GM19372 (cell line): ENCODE data around the gene PXMP2.
"Not testable (repeated sequence)": the region's sequence is repeated elsewhere in the genome, so short reads cannot be mapped to it uniquely, and the experiment has no call there.

ENCODE experiments used
- ATAC-seq: cut with Tn5 transposase; IDR thresholded peaks from one replicate; pipeline ENCODE4 v1.9.1; 2021; ENCODE audit warnings: mild to moderate bottlenecking, low read depth, moderate library complexity; ENCODE audit not compliant: unreplicated experiment

The PXMP2 gene

DNA sequence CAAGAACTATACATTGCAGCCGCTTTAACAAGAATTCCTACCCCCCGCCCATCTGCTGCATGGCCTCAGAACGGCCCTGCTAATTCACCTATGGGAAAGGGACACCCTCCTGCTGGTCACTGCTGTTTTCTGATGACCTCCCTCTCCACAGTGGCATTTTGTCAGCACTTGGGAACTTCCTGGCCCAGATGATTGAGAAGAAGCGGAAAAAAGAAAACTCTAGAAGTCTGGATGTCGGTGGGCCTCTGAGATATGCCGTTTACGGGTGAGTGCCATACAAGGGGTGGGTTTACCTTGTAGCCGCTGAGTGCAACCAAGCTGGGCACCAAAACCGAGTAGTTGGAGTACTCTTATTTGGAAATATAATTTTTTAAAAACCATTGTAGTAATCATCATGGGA is 2.7 kb downstream of the PXMP2 start:
- ATAC-seq, result no peak

DNA sequence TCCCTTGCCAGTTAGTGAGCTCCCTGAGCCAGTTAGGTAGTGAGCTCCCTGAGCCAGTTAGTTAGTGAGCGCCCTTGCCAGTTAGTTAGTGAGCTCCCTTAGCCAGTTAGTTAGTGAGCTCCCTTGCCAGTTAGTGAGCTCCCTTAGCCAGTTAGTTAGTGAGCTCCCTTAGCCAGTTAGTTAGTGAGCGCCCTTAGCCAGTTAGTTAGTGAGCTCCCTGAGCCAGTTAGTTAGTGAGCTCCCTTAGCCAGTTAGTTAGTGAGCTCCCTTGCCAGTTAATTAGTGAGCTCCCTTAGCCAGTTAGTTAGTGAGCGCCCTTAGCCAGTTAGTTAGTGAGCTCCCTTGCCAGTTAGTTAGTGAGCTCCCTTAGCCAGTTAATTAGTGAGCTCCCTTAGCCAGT is 4.6 kb downstream of the PXMP2 start:
- not testable (repeated sequence) for ATAC-seq

DNA sequence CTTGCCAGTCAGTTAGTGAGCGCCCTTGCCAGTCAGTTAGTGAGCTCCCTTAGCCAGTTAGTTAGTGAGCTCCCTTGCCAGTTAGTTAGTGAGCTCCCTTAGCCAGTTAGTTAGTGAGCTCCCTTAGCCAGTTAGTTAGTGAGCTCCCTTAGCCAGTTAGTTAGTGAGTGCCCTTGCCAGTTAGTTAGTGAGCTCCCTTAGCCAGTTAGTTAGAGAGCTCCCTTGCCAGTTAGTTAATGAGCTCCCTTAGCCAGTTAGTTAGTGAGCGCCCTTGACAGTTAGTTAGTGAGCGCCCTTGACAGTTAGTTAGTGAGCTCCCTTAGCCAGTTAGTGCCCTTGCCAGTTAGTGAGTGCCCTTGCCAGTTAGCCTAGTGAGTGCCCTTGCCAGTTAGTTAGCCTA is 7.5 kb downstream of the PXMP2 start:
- ATAC-seq, result not testable (repeated sequence)

DNA sequence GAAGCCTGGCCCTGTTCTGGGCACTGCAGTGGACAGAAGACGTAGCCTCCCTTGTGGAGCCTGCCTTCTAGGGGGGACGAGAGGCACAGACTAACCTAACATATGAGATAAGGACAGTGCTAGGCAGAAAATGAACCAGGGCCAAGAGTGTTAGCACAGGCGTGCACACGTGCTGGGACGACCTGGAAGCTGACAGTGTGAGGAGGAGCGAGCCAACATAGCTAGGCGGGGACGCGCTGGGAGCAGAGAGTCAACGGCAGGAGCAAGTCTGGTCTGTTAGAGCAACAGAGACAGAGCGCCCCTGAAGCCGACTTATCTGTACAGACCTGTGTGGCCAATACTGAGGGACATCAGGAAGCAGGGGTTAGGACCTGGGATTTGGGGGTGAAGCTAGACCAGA is 8.0 kb downstream of the PXMP2 start:
- ATAC-seq, result no peak

DNA sequence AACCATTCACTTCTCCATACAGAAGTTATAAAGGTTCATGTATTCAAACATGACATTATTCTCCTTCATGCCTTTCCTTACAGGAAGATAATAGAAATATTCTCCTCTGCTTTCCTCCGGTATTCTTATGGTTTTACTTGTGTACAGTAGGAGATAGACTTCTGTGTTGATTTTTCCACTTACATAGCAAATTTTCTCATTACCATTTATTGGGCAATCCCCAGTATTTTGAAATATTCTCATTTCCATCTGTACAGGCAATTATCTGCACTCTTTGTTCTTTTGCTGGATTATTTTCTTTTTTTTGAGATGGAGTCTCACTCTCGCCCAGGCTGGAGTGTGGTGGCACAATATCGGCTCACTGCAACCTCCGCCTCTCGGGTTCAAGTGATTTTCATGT is 11.0 kb downstream of the PXMP2 start:
- ATAC-seq, result no peak

DNA sequence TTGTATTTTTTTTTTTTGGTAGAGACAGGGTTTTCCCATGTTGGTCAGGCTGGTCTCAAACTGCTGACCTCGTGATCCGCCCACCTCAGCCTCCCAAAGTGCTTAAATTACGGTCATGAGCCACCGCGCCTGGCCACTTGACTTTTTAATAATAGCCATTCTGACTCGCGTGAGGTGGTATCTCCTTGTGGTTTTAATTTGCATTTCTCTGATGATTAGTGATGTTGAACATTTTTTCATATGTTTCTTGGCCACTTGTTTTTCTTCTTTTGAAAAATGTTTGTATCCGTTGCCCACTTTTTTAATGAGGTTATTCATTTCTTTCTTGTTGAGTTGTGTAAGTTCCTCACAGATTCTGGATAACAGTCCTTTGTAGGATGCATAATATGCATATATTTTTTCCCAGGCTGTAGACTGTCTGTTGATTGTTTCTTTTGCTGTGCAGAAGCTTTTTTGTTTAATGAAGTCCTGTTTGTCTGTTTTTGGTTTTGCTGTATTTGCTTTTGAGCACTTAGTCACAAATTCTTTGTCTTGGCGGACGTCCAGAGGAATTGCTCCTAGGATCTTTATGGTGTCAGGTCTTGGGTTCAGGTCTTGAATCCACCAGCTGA is 12.9 kb downstream of the PXMP2 start:
- ATAC-seq, result no peak

DNA sequence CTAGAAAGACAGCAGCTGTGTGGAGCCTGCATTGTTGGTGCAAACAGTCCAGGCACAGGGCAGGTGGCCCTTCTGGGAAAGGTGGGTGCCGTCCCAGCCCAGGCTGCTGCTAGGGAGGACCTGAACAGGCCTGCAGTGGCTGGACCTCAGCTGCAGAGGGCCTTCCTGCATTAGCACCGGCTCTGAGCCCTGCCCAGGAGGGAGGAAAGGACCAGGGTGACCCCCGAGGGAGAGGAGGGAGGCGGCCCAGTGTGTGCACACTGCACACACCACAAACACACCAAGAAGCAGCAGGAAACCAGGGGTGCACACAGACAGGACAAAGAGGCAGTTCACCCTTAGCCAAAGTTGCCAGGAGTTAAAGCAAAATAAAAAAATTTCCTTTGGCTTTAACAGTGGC is 15.3 kb downstream of the PXMP2 start:
- ATAC-seq, result no peak

DNA sequence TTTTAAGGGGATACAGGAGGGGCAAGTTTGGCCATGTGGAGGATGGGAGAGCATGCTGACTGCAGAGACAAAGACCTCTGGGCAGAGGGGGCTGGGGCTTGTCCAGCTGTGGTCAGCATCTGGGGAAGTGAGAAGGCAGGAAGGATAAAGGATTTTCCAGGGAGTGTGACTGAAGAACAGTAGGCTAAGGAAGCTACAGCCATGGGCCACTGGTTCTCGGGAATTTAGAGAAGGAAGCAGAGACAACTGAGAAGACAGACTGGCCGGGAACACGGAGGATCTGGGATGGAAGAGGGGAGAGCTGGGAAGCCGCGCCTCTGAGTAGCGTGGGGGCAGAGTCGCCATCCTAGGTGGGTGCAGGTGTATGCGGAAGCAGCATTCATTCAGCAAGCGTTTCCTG is 16.3 kb downstream of the PXMP2 start:
- ATAC-seq, result no peak

DNA sequence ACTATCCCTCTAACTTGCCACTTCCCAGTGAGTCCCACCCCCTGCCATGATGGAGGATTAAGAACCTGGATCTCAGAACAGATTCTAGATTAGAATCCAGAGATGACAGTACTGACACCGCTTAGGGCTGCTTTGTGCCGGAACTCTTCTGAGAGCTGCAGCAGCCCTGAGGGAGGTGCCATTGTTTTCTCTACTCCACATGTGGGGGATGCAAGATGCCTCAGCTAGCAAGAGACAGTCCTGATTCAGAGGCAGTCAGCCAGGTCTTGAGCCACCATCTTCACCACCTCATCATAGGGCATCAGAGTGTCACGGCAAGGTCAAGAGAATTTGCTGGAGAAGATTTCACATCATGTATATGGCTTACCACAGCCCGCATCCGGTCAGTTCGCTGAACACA is 19.9 kb downstream of the PXMP2 start:
- no peak for ATAC-seq

DNA sequence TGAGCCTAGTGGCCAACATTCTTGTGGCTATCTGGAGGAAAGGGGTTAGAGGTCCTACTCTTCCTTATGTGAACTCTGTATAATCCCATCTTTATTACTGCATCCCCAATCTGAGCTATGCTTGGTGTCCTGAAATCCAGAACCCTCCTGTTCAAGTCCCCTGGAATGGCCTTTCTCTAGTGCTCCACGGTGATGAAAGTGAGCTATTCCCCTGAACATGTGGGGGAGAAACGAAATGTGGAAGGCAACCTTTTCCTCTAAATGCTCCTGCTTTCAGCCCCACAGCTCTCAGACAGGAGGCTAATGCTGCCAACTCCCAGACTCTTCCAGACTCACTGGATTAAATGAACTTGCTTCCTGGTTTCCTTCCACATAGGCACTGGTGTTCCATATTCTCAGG is 20.8 kb downstream of the PXMP2 start:
- no peak for ATAC-seq

DNA sequence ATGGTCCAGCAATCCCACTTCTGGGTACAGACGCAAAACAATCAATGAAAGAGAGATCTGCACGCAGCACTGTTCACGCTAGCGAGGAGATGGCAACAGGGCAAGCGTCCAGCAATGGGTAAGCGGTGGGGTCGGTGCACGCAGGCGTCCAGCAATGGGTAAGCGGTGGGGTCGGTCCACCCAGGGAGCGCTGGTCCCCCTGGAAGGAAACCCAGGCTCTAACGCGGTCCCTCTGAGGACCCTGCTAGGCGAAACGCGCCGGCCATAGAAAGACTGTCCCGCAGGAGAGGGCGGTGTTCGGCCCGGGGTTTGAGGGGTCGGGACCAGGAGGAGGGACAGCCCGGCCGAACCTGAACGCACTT is 22.6 kb downstream of the PXMP2 start:
- peak; percentile 29 for ATAC-seq

DNA sequence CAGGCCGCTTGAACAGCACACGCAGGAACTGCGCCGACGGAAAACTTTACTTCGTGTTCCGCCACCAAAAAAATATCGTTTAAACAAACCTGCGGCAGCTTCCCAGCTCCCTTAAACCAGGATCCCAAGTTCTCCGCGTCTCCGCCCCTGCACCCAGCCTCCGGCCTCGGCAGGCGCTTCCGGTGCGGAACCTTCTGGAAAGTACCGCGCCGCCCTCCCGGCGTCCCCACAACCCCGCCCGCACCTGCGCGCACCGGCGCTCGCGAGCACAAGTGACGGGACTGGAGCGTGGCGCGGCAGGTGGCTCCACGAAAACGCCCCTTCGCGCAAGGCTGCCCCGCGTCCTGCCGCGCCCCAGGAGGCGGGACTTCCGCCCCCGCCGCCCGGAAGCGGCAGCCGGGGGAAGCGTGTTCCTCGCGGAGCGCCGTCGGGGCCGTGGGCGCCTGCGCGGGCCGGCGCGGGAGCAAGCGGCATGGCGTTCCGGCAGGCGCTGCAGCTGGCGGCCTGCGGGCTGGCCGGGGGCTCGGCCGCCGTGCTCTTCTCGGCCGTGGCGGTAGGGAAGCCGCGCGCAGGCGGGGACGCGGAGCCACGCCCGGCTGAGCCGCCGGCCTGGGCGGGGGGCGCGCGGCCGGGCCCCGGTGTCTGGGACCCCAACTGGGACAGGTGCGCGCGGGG is 23.2 kb downstream of the PXMP2 start, which contains the start of gene PGAM5:
PGAM5 (plus strand) TSS at position 438 of the 675 bp plus-strand sequence; CDS start at position 473, 35 bp downstream.
- ATAC-seq, result peak; percentile 83

DNA sequence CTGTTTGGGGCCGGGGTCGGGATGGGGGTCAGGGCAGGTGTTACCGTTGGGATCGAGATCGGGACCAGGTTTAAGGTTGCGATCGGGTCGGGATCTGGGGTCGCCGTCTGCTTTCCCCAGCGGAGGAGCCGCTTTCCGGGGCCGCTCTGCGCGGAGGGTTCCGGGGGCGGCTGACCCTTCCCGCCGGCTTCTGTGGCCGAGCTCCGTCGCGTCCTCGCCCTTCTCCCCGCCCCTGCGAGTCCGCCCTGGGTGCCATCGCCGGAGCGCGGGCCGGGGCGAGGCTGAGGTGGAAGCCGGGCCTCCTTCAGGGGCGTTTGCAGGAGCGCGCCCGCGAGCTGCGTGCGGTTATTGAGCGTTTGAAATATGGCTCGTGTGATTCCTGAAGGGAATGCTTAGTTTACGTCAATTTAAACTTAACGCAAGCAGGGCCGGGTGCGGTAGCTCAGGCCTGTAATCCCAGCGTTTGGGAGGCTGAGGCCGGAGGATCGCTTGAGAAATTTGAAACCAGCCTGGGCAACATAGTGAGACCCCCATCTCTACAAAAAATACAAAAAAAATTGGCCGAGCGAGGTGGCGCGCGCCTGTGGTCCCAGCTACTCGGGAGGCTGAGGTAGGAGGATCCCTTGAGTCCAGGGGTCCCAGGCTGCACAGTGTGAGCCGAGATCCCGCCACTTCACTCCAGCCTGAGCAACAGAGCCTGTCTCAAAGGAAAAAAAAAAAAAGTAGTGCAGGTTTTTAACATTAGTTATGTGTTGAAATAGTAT is 23.9 kb downstream of the PXMP2 start:
- ATAC-seq, result peak; percentile 23

DNA sequence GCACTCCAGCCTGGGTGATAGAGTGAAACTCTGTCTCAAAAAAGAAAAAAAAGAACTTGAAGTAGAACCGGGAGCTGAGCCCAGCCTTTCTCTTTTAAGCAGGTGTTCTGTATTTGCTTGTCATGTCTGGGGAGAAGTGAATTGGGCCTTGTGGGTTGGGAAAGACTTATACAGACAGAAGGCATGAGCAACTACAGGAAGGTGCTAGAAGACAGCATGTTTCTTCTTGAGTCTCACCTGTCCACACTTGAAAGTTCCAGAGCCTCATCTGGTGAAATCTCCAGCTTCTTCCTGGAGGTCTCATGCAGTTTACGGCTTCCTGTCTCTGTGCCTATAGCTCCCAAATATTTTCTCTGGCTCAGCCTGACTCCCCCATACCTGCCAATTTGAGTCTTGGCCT is 25.7 kb downstream of the PXMP2 start:
- no peak for ATAC-seq

DNA sequence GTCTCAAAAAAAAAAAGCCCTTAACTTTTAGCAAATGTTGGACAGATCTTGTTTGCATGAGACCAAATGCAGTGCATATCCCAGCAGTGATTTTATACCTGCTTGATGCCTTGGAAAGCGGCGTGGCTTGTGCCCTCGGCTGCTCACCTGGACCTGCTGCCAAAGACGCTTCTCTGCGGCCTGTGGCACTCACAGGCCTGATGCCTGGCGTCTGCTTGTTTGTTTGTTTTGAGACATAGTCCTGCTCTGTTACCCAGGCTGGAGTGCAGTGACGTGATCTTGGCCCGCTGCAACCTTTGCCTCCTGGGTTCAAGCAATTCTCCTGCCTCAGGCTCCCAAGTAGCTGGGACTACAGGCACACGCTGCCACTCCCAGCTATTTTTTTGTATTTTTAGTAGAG is 28.5 kb downstream of the PXMP2 start:
- no peak for ATAC-seq

DNA sequence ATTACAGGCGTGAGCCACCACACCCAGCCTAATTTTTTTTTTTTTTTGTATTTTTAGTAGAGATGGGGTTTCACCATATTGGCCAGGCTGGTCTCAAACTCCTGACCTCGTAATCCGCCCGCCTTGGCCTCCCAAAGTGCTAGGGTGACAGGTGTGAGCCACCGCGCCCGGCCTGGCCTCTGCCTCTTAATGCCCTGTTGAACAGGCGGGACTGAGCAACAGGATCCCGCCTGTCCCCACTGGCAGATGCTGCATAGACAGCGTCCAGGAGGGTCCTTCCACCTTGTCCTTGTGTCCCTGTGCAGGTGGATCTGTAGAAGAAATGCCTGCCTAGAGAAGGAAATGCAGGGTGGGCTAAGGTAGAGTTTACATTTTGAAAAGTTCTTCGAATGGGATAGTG is 29.0 kb downstream of the PXMP2 start:
- no peak for ATAC-seq

DNA sequence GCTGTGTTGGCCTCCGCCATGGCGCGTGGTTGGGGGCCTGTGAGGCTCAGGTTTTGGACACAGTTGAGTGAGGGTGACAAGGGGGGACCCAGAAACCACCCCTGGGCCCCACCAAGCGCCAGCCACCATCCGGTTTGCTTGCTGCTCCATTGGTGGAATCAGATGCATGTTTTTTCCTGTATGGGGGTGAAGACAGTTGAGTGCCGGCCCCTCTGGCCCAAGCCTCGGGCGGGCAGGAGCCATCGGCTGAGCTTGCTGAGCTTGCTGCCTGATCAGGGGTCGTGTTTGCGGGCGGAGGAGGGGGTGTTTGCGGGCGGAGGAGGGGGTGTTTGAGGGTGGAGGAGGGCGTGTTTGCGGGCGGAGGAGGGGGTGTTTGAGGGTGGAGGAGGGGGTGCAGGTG is 29.6 kb downstream of the PXMP2 start:
- no peak for ATAC-seq

DNA sequence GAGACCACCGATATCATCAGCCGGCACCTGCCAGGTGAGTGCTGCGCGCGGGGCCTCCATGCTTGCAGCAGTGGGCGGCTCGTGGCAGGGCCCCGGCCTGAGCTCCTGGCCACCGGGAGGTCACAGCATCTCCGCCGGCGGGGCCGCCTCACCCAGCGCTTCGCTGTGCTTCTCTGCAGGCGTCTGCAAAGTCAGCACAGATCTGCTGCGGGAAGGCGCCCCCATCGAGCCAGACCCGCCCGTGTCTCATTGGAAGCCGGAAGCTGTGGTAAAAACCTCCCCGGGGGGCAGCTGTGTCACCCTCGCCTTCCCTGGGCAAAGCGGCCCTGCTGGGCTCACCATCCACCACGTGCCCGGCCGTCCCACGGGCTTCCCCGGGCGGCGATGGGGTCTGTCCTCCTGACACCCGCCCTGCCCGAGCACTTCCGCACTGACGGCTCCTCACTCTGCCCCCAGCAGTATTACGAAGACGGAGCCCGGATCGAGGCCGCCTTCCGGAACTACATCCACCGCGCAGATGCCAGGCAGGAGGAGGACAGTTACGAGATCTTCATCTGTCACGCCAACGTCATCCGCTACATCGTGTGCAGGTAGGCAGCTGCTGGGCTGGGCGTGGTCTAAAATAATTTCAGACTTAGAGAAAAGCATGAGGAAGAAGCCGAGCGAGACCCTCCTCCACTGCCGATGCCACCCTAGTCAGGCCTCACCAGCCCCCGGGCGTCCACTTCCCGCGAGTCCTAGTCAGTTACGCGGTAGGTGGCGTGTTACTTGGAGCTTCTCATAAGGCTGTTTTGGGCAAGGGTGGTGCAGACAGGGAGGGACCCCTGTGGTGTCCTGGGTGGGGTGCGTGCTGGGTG is 30.4 kb downstream of the PXMP2 start:
- no peak for ATAC-seq

DNA sequence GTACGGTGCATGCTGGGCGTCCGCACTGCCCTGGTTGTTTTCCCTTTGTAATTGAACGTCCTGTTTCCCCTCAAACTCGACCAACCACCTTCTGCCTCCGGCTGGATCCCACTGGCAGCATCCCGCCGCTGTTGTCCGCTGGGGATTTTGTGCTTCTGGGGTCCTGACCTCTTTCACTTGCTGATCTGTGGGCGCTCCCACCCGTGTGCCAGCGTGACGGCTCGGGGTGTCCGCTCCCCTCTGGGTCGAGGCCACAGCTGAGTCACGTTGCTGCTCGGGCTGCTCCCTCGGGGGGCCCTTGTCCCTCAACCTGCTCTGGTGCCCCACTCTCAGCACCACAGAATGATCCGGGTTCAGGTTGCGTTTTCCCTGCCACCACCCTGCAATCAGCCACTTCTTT is 31.3 kb downstream of the PXMP2 start:
- ATAC-seq, result no peak

DNA sequence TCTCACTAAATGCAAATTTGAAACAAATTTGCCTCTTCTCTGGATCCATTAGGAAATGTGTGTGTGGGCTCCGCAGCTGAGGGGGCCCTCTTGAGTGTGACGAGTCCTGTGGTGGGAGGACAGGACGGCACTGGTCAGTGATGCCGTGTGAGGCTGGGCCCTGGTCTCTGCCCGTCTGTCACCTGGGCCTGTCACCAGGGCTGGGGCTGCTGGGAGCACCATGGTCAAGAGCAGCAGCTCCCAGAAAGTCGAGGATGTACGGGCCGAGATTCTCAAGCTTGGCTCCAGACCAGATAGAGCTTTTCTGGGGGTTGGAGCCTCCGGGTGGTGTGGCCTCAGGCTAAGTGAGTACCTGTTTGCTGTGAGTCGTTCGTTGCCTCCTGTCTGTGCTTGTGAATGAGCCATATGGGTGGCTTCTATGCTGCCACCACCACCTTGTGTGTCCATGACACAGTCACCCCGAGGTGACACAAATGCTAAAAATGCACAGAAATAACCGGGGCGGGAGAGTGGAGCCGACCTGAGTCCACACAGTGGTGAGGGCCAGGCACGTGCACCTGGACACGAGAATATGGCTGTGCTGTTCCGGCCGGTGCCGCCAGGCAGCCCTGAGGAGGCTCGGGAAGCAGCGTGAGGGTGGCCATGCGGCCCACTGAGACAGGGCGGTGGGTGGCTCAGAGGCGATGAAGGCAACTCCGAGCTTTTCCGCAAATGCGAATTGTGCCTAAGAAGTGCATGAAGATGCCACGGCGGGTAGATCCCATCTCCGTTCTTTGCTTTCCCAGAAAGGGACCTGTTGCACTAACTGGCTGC is 32.0 kb downstream of the PXMP2 start:
- ATAC-seq, result no peak
